Panc1 (cell line): ENCODE measurements around the gene SEMA3D. TPM values are rescaled to one million over a fixed set of nuclear protein-coding genes. Genes with fewer than 3 reads are reported as not detected.

Experiments
- ATAC-seq: fragments of 200-7000 bp; cut with Tn5 transposase; 2 replicates; pipeline ENCODE4 v1.9.1; 2020; ENCODE audit warnings: mild to moderate bottlenecking, moderate library complexity
- BruUV-seq: library from RNA; stranded (reverse); fragments of 400-500 nt; replicated peaks from 2 replicates; lab custom pipeline; 2021; lab: Mats Ljungman, UMichigan
- CTCF ChIA-PET: fragments of 300-600 bp; sonication (Branson Sonifier 250); formaldehyde crosslinking; loops from one replicate; lab custom pipeline; 2022; ENCODE audit warnings: antibody characterized with exemption; lab: Charles Lee
- POLR2A ChIA-PET: fragments of 300-600 bp; sonication (Branson Sonifier 250); formaldehyde crosslinking; loops from one replicate; lab custom pipeline; 2022; ENCODE audit warnings: antibody characterized with exemption; lab: Charles Lee
- DNase-seq: peaks from one replicate; pipeline ENCODE4 v3.0.0-alpha.2; 2010; ENCODE audit warnings: low read depth, low spot score
- H3K27ac ChIP-seq: 2 replicates; pipeline ENCODE4 v1.5.1; 2011; ENCODE audit warnings: mild to moderate bottlenecking, low read length, inconsistent platforms
- H3K27me3 ChIP-seq: fragments of 200-500 bp; sonication (Bioruptor generic); 2 replicates; pipeline ENCODE4 v1.6.0; 2014; ENCODE audit warnings: low read length, inconsistent platforms; ENCODE audit not compliant: control insufficient read depth, insufficient read depth
- H3K36me3 ChIP-seq: fragments of 200-500 bp; sonication (Bioruptor generic); 2 replicates; pipeline ENCODE4 v1.5.1; 2014; ENCODE audit warnings: inconsistent platforms, mild to moderate bottlenecking, low read length, moderate library complexity; ENCODE audit not compliant: control insufficient read depth, insufficient read depth
- H3K4me1 ChIP-seq: 2 replicates; pipeline ENCODE4 v1.5.1; 2011; ENCODE audit warnings: inconsistent platforms, mild to moderate bottlenecking, low read length, moderate library complexity; ENCODE audit not compliant: control insufficient read depth, insufficient read depth
- H3K4me3 ChIP-seq, 2 experiments: 2 replicates each; pipeline ENCODE4 v1.5.1; 2011 to 2012; ENCODE audit warnings: low read depth in 2 of 2, low read length in 2 of 2, mild to moderate bottlenecking in 2 of 2, inconsistent platforms in 1 of 2, moderate library complexity in 1 of 2
- H3K9me3 ChIP-seq: fragments of 200-500 bp; sonication (Bioruptor generic); 2 replicates; pipeline ENCODE4 v1.5.1; 2014; ENCODE audit warnings: low read depth, mild to moderate bottlenecking, inconsistent platforms, low read length, moderate library complexity; ENCODE audit not compliant: control insufficient read depth, insufficient read depth
- CTCF ChIP-seq: fragments of 450-650 bp; IDR thresholded peaks from 2 replicates; pipeline ENCODE4 v1.5.1; 2017; ENCODE audit warnings: mild to moderate bottlenecking
- POLR2AphosphoS5 ChIP-seq: IDR thresholded peaks from 2 replicates; pipeline ENCODE4 v1.6.1; 2012; ENCODE audit warnings: mild to moderate bottlenecking, low read depth, low read length, moderate library complexity
- REST ChIP-seq, 2 experiments: IDR thresholded peaks; 2 replicates each; pipeline ENCODE4 v1.6.1; 2011 to 2012; ENCODE audit warnings: low read depth in 2 of 2, control low read depth in 1 of 2, low read length in 1 of 2, mild to moderate bottlenecking in 1 of 2, moderate library complexity in 1 of 2; ENCODE audit not compliant: insufficient read depth in 1 of 2
- SIN3A ChIP-seq: IDR thresholded peaks from 2 replicates; pipeline ENCODE4 v1.6.1; 2012; ENCODE audit warnings: low read depth, mild to moderate bottlenecking, low read length, moderate library complexity, borderline replicate concordance; ENCODE audit not compliant: insufficient read depth
- TCF7L2 ChIP-seq: IDR thresholded peaks from 2 replicates; pipeline ENCODE4 v1.6.1; 2011; ENCODE audit warnings: mild to moderate bottlenecking, low read depth, low read length, inconsistent platforms
- in situ Hi-C: cut with HindIII; loops from 2 replicates; pipeline ENCODE4 v1.10.0; 2016; ENCODE audit warnings: low sequenced_read_pairs, low pct_unique_long_range_greater_than_20kb
- intact Hi-C: fragments of 100-400 bp; cut with micrococcal nuclease; formaldehyde crosslinking; loops from one replicate; pipeline ENCODE4 v1.10.0; 2022; ENCODE audit not compliant: unreplicated experiment
- total RNA-seq: library from RNA; stranded (reverse); gene quantifications from one replicate; pipeline ENCODE4 v1.2.1, GENCODE V29; 2021; ENCODE audit not compliant: unreplicated experiment

SEMA3D gene
- total RNA-seq, 1 experiment from 2014 or later, result 11.5 TPM

GRCh38 chr7:85006754-85007153 lies 180.1 kb downstream of the SEMA3D start:
- Histone ChIP-seq H3K4me3 (no peak overlapping the region), H3K27me3 (no peaks in the 10 kb centered on the region), H3K36me3 (no peaks in the 10 kb centered on the region), H3K9me3 (no peaks in the 10 kb centered on the region), H3K4me1 (peaks cover 12% of the 10 kb centered on the region), H3K27ac (peak overlapping the region; percentile 32; the same call in 1 of the 2 replicates)
- ChIA-PET POLR2A (no interaction called here), CTCF (no interaction called here)
- ATAC-seq (no peak), DNase-seq (no peak)
- intact Hi-C loops (no loop called here), in situ Hi-C loops (no loop called here)
- BruUV-seq, result no TSS peak
- TF ChIP-seq POLR2AphosphoS5, result no peak

DNA sequence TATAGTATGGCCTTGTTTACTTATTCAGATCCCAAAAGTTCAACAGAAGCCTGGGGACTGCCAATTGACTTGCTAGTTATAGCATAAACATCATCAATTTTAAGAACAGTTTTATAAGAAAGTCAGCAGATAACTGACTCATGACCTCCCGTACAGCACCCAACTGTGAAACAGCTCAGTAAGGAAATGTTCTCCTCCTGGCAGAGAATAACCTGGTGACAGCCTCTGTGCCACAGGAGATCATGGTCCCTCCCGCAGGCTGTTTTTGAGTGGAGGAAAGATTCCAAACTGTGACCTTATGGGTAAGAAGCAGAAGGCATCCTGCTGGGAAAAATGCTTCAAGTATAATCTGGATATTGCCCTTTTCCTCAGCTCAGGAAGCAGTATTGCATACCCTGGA lies 182.5 kb downstream of the SEMA3D start:
- intact Hi-C loops (no loop called here), in situ Hi-C loops (no loop called here)
- ChIA-PET CTCF (no interaction called here), POLR2A (no interaction called here)
- no peaks in the 10 kb centered on the region for H3K27me3 ChIP-seq
- no peaks in the 10 kb centered on the region for H3K9me3 ChIP-seq
- ATAC-seq (peak; percentile 93), DNase-seq (peak; percentile 52)
- H3K4me3 ChIP-seq, result no peak overlapping the region
- BruUV-seq, result no TSS peak
- peaks cover 16% of the 10 kb centered on the region for H3K4me1 ChIP-seq
- TF ChIP-seq REST (IDR thresholded peaks at IDR 0.05; ENCODE audit: insufficient read depth in 1 of 2, low read depth in 2 of 2, low read length in 1 of 2) (no peak), TCF7L2 (peak; percentile 67), POLR2AphosphoS5 (peak; percentile 53; the same call in 1 of the 2 replicates), SIN3A (no peak), CTCF (no peak)
- H3K27ac ChIP-seq, result peak overlapping the region; percentile 78
- no peaks in the 10 kb centered on the region for H3K36me3 ChIP-seq

GRCh38 chr7:85001495-85002345 lies 185.1 kb downstream of the SEMA3D start:
- H3K4me1 ChIP-seq, result peaks cover 16% of the 10 kb centered on the region
- BruUV-seq, result no TSS peak
- no peak overlapping the region for H3K4me3 ChIP-seq
- no peaks in the 10 kb centered on the region for H3K9me3 ChIP-seq
- intact Hi-C loops, result no loop called here
- H3K27ac ChIP-seq, result peak overlapping the region; percentile 84; the same call in 1 of the 2 replicates
- ATAC-seq (no peak), DNase-seq (no peak)
- POLR2A ChIA-PET, result no interaction called here
- in situ Hi-C loops, result no loop called here
- CTCF ChIA-PET, result no interaction called here
- no peaks in the 10 kb centered on the region for H3K27me3 ChIP-seq
- no peaks in the 10 kb centered on the region for H3K36me3 ChIP-seq
- TF ChIP-seq REST (IDR thresholded peaks at IDR 0.05; ENCODE audit: insufficient read depth in 1 of 2, low read depth in 2 of 2, low read length in 1 of 2), result no peak
- no peak for TF ChIP-seq SIN3A
- no peak for TF ChIP-seq POLR2AphosphoS5
- TF ChIP-seq TCF7L2, result no peak
- TF ChIP-seq CTCF, result no peak
